Cardiac septum (tissue), 1 donor: ENCODE data around the gene CFAP97D2. TPM values are rescaled to one million over a fixed set of nuclear protein-coding genes. Genes with fewer than 3 reads are reported as not detected.
"Not testable (repeated sequence)": the region's sequence is repeated elsewhere in the genome, so short reads cannot be mapped to it uniquely, and the experiment has no call there.

ENCODE experiments used
- DNase-seq: peaks from one replicate; pipeline ENCODE4 v3.0.0-alpha.2; 2020; ENCODE audit warnings: low spot score
- intact Hi-C: fragments of 100-400 bp; cut with DNase I; formaldehyde crosslinking; loops from one replicate; pipeline ENCODE4 v1.14.0; 2022
- long read RNA-seq: library from polyadenylated mRNA; unstranded; transcript quantifications from one replicate; pipeline ENCODE4 v2.0.0, GENCODE V29; 2021
- total RNA-seq: library from RNA; stranded (reverse); fragmentation: NEBNext Ultra II Directional; extraction: Animal tissue kit (Norgen Biotek cat#: 25700); gene quantifications from one replicate; pipeline ENCODE4 v1.2.1, GENCODE V29; 2021
- donor health status: DM: no; HTN: no; CAD: no.

Gene CFAP97D2
- not detected for total RNA-seq
- long read RNA-seq = 0 reads

DNA sequence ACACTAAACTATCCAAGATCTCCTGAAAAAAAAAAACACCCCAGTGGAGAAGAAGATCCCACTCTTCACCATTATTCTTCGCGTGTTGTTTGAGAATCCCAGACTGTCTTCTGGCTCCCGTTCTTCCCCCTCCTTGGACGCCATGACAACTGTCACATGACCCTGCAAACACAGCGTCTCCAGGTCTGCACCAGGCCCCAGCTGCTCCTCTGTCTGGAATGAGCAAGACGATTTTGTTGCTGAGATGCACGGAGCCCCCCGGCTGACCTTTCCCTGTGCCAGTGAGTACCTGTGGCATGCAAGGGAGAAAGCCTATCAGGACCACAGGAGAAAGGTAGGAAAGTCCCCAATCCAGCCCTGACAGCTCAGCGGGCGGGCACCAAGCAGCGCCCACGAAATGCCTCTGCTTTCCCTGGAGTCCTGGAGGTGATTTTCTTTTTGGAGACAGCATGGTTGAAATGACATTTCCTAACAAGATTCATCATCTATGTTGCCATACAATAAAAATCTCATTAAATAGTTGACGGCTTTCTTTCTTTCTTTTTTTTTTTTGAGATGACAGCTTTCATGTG is at the start of gene CFAP97D2:
Gene CFAP97D2, plus strand, starts transcription at position 171 of the 572 bp plus-strand sequence. Its CDS starts 74 bp downstream, at position 245.
- intact Hi-C loops = no loop called here
- no peak for DNase-seq

DNA sequence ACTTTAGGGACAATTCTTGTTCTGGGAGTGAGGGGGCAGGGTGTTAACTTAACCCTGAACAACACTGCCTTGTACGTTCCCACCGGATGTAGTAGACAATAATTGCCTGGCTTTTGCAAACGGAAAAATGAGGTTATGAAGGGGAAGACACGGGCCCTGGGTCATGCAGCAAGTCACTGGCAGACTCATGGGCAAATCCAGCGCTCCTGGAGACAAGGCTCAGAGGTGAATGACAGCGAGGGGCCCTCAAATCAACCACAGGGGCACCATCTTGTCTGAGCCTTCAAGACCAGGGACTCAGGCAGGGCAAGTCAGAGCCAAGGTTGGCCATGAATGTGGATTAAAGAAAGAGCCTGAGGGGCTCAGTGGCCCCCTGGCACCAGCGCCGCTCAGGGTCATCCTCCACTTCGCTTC is 49.4 kb upstream of the CFAP97D2 start:
- no peak for DNase-seq
- intact Hi-C loops = loop anchor here (2.0 to 10.0 kb wide), 2 partner anchors 65 to 285 kb away; no protein-coding TSS in a partner anchor

DNA sequence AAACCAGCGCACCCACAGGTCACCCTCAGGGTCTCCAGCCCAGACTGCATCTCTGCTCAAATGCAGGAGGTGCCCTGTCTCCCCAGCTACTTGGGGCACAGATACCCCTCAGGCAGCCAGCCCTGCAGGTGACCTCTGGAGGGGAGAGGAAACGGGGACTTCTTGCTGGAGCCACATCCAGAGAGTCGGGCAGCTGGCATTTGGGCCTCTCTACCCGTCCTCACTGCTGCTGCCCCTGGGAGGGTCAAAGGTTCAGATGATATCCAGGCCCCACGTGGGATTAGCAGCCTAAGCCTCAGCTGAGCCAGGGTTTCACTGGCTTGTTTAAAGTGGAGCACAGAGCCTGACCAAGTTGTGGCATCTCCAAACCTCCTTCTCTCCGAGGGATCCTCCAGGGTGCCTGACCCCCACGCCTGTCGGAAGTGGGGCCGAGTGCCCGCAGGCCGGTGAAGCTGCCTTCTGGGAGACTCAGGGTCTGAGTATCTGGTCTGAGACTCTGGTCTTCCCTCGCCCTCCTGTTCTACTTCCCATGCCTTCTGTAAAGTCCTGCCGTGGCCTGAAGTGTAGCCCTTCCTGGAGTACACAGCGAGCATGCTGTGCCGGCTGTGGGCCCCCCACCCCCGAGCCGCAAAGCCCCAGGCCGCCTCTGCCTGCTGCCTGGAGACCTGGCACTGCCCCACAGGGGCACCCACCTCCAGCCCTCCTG is 48.8 kb upstream of the CFAP97D2 start:
- DNase-seq = no peak
- intact Hi-C loops = loop anchor here (2.0 kb wide), 1 partner anchor 65 kb away; no protein-coding TSS in a partner anchor

DNA sequence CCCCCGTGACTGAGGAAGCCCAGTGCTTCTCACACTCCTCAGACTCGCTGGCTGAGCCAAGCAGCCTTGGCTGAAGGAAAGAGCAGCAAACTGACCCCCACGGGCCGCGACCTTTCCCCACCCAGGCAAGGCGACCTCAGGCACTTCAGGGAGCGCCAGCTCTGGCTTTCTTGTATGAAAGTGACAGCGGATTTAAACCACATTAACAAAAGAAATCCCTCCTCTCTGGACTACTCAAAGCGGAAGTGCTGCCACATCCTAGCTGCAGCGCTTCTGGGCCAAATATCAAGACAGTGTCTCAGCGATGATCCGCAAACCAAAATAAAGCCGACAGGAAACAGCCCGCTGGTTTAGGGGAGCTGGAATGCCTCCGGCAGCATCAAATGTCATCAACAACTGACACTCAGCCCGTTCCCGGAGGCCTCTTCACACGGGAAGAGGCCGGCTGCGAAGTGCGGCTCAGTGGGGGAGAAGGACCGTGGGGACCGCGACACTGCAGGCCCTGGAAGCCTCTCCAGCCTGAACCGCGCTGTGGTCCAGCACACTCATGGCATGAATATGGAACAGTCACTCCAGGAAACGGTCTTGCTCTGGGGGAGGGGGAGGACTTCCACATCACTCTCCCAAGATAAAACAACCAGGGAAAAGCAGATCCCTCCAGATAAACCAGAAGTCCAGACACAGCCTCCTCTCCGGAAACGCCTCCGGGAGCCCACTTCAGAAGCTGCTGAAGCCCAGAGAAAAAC is 48.0 kb upstream of the CFAP97D2 start:
- peak; percentile 85 for DNase-seq

DNA sequence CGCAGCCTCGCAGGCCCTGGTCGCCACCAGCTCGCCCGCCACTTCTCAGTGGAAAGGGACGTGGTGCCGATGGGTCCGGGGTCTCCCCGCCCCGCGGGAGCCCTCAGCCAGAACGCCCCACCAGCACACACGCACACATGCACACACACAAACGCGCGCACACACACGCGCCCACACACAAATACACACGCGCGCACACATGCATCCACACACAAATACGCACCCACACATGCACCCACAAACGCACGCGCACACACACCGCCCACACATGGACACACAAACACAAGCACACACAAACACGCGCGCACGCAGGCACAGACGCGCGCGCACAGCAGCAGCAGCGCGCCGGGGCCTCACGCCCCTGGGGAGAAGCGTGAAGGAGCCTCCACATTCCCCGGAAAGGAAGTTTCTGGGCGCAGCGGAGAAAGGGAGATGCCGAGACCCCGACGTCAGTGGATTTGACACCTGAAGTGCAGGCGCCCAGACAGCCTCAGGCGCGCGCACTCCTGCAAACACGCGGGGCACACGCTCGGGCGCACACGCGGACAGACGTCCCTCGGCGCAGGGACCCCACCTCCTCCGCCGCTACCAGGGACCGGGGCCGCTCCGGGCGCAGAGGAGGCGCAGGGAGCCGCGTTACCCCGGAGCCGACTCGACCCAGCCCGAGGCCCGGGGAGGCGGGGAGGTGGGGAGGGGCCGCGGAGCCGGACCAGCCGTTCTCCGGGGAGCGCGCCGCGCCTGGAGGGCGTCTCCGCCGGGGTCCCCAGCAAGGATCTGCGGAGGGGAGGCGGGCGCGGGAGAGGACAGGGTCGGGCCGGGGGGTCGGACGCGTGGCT is 47.3 kb upstream of the CFAP97D2 start:
- intact Hi-C loops = loop anchor here (2.0 kb wide), 1 partner anchor 67 kb away; no protein-coding TSS in a partner anchor

More for the DNA sequence above, 48.0 kb upstream of the CFAP97D2 start:
- intact Hi-C loops = loop anchor here (2.0 kb wide), 1 partner anchor 66 kb away; no protein-coding TSS in a partner anchor

DNA sequence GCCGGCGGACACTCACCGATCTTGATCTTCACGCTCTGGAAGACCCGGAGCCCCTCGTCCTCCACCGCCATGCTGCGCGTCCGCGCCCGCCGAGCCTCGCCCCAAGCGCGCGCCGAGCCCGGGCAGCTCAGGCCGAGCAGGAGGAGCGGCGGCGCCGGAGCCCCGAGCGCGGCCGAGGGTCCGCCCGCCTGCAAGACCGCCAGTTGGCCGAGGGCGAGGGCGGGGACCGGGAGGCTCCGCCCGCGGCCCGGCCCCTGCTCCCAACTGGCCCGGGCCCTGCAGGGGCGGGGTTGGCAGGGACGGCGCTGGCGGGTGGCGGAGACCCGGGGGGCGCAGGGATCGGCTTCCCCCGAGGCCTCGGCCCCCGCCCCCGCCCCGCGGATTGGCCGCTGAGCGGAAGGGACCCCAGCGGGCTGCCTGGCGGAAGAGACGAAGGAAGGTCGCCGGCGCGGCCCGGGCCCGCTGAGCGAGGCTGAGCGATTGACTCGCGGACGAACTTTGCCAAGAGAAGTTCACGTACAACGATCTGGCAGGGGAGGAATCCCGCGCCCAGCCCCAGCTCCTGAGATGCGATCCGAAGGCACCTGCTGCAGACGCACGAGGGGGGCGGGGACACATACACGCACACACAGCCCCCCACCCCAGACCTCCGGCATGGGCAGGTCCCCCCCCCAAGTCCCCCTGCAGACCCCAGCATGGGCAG is 46.5 kb upstream of the CFAP97D2 start, which contains the start of gene RASA3:
Gene RASA3, minus strand, starts transcription at position 205 of the 703 bp plus-strand sequence. Its CDS starts 134 bp downstream, at position 71.
- peak; percentile 88 for DNase-seq
- intact Hi-C loops = no loop called here

More for the DNA sequence above, 47.3 kb upstream of the CFAP97D2 start:
- no peak for DNase-seq

DNA sequence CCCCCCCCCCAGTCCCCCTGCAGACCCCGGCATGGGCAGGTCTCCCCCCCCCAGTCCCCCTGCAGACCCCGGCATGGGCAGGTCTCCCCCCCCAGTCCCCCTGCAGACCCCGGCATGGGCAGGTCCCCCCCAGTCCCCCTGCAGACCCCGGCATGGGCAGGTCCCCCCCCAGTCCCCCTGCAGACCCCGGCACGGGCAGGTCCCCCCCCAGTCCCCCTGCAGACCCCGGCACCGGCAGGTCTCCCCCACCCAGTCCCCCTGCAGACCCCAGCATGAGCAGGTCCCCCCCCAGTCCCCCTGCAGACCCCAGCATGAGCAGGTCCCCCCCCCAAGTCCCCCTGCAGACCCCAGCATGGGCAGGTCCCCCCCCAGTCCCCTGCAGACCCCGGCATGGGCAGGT is 45.9 kb upstream of the CFAP97D2 start:
- DNase-seq = not testable (repeated sequence)

DNA sequence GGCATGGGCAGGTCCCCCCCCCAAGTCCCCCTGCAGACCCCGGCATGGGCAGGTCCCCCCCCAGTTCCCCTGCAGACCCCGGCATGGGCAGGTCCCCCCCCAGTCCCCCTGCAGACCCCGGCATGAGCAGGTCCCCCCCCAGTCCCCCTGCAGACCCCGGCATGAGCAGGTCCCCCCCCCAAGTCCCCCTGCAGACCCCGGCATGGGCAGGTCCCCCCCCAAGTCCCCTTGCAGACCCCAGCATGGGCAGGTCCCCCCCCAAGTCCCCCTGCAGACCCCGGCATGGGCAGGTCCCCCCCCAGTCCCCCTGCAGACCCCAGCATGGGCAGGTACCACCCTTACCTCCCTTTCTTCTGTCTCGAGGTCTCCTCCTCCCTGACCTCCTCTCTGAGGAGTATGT is 45.5 kb upstream of the CFAP97D2 start:
- not testable (repeated sequence) for DNase-seq

More for the DNA sequence above, 45.9 kb upstream of the CFAP97D2 start:
- intact Hi-C loops = not testable (repeated sequence)

DNA sequence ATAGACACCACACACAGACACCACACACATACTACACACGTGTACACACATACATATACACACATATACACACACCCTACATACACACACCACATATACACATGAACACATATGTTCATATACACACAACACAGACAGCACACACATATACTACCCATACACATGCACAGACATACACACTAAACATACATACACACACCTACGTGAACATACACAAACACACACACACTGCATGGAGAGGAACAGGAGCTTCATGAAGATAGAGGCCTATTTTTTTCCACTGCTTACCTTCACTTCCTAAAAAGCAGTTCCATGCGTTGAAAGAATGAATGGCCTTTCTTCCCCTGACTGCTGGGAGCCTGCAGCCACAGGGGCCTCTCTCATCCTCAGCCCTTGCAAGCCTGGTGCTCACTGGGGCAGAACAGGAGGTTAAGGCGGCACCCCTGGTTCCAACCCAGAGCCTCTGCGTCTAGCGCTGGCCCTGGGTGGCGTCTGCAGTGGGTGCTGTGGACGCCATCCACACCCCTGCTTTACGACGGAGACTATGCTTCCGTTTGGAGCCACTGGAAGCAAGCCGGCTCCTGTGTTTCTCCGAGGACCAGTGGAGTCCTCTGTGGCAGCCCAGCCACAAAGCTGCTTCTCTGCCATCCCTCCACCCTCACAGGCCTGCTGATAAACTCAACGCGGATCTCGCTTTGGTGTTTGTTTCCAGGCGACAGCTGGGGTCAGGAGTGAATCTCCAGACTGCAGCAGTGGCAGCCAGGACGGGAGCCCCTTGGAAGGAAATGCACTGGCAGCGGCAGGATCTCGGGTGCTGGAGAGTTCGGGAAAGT is 44.7 kb upstream of the CFAP97D2 start:
- DNase-seq = no peak
- intact Hi-C loops = no loop called here

More for the DNA sequence above, 45.5 kb upstream of the CFAP97D2 start:
- intact Hi-C loops = not testable (repeated sequence)

DNA sequence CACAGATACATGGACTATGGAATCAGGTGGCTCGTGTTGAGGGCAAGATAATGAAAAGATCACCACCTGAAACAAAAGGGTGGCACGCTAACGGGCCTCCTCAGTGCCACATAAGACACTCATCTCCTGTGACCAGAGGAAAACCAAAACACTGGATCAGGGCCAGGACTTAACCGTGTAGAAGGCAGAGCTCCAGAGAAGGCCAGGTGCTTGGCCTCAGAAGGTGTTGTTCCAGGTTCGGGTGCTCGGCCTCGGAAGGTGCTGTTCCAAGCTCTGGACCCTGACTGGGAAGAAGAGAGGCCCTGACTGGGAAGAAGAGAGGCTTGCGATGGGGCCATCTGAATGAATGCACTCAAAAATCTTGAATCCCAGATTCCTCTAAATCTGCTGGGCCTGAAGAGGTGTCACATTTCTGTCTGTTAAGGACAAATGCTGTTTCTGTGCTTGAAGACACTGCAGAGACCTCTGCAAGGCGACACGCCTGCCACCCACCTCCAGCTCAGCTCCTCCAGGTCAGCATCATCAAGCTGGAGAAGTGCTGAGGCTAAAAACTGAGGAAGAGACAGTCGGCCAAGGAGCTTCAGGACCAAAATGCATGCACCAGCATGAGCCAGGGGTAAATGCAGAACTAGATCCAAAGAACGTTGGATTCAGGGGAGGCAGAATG is 44.0 kb upstream of the CFAP97D2 start:
- DNase-seq = no peak
- intact Hi-C loops = no loop called here

DNA sequence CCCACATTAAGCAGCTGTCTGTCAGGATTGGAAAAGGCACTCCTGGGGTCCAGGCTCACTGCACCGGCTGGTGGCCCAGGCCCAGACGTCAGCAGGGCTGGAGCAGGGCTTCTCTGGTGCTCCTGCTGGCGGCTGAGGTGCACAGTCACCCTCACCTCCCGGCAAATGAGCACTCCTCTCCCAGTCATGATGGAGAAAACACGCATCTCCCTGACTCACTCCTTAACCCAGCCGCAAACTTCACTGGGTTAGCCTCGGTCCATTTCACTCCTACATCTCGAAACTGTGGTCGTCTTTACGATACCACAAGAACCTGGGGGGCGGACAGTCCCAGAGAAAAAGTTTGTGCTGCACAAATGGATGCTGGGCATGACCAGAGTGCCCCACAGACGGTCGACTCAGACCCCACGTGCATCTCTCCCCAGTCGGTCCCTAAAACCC is 43.3 kb upstream of the CFAP97D2 start:
- intact Hi-C loops = no loop called here

DNA sequence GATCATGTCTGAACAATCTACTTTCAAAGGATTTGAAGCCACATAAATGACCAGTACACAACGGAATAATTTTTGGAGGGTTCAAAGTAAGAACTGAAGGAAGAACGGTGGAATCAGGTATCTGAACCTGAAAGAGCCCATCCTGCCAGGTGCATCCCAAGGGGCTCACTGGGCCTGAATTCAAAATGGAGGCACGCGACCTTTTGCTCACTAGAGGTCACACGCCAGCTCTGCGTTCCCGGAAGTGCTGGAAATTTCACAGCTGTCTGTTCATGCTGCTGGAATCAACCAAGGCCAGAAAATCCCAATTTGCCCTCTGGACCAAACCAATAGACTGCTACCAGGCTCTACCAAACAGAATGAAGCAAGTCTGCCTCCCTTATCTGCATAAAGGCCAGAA is 42.5 kb upstream of the CFAP97D2 start:
- intact Hi-C loops = no loop called here
- DNase-seq = no peak

More for the DNA sequence above, 43.3 kb upstream of the CFAP97D2 start:
- no peak for DNase-seq

DNA sequence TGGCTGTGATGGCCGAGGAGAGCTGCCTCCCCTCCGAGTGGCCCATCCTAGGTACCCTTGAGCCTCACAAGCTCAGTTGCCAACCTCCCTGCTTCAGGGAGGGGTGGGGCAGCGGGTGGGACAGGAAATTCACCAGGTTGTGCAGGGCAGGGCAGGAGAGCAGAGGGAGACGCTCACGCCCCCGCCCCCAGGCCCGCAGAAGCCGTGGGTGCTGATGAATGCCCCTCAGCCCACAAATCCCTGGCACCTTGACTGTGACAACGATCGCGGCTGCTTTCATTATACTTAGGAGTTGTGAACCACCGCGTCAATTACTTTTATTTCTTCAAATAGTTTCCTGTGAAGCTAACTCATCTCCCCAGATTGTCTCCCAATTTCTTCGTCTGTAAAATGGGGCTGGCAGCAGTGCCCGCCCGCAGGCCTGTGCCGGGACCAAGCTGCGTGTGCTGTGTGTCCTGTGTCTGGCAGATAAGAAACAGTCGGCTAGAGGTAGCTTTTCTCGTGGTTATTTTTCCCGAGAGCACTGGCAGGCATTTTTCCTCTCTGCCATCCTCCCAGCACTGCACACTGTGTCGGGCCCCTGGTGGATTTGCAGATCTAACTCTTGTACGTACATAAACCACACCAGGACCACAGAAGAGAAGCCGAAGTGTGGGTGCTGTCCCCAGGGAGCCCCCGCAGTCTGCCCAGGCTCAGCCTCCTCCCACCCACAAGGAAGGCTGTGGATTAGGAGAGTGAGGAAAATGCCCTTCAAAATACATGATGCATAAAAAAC is 38.7 kb upstream of the CFAP97D2 start:
- no peak for DNase-seq
- intact Hi-C loops = no loop called here

DNA sequence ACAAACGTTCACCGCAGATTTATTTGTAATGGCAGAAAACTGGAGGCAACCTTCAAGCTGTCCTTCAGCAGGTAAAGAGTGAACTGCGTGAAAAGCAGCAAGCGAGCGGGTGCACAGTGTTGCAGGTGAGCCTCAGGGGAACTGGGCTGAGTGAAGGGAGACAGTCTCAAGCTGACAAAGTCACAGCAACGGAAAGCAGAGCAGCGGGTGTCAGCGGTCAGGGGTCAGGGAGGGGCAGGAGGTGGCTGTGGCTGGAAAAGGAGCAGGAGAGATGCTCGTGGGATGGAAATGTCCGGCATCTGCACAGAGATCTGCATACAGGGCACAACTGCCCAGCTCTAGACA is 38.2 kb upstream of the CFAP97D2 start:
- DNase-seq = no peak
- intact Hi-C loops = no loop called here

DNA sequence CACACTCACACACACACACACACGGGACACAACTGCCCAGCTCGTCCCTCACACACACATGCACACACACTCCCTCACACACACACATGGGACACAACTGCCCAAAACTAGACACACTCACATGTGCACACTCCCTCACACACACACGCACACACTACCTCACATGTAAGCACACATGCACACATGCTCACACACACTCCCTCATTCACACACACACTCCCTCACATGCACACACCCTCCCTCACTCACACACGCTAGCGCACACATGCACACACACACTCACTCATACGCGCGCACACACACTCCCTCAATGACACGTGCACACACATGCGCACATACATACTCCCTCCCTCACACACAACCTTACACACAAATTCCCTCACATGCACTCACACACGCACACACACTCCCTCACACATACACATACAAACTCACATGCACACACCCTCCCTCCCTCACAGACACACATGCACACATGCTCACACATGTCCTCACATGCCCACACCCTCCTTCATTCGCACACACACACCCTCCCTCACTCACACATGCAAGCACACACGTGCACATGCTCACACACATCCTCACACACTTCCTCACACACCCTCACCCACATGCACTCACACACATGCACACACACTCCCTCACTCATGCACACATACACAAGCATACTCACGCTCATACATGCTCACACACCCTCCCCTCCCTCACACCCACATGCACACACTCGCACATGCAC is 37.6 kb upstream of the CFAP97D2 start:
- intact Hi-C loops = no loop called here
- DNase-seq = no peak

DNA sequence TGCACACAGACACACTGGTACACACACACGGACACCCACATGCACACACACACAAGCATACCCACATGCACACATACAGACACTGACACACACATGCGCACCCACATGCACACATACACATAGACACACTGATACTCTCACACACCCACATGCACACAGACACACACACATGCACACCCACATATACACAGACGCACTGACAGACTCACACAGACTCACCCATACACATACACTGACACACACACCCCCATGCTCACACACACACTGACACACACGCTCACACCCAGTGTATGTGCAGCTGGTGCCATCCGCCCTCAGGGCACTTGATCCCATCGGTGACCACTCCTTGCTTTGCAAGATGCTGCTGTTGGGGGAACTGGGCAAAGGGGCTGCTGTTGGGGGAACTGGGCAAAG is 36.9 kb upstream of the CFAP97D2 start:
- no peak for DNase-seq

More for the DNA sequence above, 36.9 kb upstream of the CFAP97D2 start:
- intact Hi-C loops = no loop called here
